GM18951 (cell line): Measurements from ENCODE around the gene FAM227B.

Experiments
- POLR2A ChIP-seq: IDR thresholded peaks from 4 replicates; pipeline ENCODE4 v1.6.1; 2011; ENCODE audit warnings: mild to moderate bottlenecking; ENCODE audit not compliant: insufficient read length, insufficient read depth; ENCODE audit errors: extremely low read depth
- in situ Hi-C: fragments of 300-500 bp; cut with MboI; formaldehyde crosslinking; loops from one replicate; pipeline ENCODE4 v1.12.0; 2022; ENCODE audit warnings: low sequenced_read_pairs, mixed read lengths, inconsistent platforms; ENCODE audit not compliant: unreplicated experiment

The FAM227B gene

DNA sequence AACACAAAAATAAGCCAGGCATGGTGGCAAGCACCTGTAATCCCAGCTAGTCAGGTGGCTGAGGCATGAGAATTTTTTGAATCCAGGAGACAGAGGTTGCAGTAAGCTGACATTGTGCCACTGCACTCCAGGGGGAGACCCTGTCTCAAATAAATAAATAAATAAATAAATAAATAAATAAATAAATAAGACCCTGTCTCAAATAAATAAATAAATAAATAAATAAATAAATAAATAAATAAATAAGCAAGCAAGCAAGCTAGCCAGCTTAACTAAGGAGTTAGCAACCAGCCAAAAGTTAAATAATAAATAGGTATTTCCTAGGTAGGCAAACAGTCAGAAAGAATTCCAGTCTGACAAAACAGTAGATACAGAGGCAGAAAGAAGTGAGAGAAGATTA lies 326.7 kb downstream of the FAM227B start:
- in situ Hi-C loops, result no loop called here
- no peak for TF ChIP-seq POLR2A

DNA sequence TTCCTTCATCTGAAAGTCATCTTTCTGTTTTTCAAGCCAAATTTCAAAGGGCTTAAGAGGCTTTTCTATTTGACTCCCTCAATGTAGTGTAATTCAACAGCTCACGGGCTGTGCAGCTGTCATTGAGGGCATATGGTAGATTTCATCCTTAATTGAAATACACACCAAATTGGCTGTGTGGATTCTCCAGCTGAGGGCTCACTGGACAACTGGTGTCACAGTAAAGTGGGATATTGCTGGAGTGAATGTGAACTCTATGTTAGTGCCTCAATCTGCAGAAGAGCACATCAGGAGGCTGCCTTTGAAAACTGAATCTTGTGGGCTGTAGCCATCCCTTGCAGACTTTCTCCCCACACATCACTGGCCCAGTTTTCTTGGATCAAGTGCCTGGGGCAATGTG lies 330.4 kb downstream of the FAM227B start:
- TF ChIP-seq POLR2A, result no peak
- in situ Hi-C loops, result no loop called here

DNA sequence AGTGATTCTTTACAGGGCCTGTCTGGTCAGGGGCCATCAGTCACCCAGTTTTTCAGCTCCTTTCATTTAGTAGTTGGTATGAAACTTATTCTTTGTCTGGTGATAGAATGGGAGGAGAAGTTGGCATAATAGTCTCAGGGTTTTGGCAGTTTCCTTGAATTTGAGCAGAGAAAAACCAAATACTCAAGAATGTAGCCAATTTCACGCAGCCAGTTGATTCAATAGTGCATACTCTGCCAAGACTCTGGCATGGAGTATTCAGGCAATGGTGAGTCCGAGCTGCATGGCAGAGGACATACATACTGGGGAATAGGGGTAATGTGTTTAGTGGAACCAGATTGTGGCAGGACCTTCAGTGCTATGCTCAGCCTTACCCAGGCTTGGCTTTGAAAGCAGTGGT lies 332.2 kb downstream of the FAM227B start:
- in situ Hi-C loops, result no loop called here
- TF ChIP-seq POLR2A, result no peak

DNA sequence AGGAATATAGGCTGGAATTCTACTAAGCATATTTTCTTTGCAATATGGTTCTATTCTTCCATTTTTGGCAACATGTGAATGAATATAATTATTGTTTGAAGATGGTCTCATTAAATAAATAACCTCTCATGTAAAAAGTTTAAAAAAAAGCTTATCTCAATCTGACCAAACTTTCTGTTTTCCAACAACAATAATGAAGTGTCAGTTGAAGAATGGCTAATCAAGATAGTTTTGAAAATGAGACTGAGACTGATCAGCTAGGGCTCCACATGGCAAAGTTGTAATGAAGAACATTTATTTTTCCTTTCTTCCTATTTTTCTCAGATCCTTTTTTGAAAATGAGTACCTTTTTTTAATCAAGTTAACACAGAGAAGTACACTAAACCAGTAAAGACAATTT lies 333.1 kb downstream of the FAM227B start:
- no peak for TF ChIP-seq POLR2A
- in situ Hi-C loops, result no loop called here

DNA sequence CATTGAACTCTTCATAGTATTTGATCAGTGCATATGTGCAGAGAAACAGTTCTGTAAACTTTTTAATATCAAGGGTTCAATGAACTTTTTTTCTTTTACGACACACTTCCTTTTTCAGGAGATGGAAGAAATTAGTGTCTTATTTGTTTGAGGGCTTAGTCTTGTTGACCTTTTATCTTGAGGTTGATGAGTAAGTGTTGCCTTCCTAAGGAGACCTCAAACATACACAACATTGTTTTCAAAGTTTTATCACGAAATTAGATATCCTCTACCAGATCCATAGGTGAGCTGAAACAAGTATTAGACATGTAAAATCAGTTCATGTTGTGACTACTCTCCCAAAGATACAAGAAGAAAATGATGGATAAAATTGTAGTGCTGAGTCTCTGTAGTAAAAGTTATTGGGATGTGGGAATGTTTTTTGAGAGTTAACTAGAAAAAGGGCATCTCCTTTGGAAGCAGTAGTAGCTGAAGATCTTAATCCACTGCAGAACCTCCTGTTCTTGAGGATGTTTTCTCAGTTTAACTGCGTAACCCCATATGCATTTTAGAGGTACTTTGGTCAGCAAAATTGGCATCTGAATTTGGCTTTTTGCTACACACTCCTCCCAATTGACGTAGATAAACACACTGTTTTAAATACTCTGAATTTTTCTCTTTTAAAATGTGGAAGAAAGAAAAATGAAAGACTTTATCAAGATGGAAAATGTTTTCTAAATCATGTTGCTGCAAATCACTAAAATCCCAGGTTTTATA lies 333.8 kb downstream of the FAM227B start:
- in situ Hi-C loops, result no loop called here
- TF ChIP-seq POLR2A, result no peak

DNA sequence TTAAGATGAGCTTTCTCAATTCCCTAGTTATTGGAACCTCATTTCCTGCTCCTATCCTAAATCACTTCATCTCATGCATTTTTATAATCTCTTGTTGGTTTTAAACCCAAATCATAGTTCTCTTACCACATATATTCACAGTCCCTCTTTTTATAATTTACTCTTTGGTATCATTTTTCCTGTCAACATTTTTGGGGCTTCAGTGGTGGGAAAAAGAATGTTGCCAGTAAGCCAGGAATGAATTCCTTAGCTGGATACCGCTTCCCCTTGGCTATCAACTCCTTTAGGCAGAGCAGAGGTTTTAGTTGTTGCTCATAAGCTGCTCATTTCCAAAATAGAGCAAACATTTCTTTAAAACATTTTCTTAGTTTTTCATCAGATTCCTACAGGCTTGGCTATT lies 338.3 kb downstream of the FAM227B start:
- TF ChIP-seq POLR2A, result no peak

DNA sequence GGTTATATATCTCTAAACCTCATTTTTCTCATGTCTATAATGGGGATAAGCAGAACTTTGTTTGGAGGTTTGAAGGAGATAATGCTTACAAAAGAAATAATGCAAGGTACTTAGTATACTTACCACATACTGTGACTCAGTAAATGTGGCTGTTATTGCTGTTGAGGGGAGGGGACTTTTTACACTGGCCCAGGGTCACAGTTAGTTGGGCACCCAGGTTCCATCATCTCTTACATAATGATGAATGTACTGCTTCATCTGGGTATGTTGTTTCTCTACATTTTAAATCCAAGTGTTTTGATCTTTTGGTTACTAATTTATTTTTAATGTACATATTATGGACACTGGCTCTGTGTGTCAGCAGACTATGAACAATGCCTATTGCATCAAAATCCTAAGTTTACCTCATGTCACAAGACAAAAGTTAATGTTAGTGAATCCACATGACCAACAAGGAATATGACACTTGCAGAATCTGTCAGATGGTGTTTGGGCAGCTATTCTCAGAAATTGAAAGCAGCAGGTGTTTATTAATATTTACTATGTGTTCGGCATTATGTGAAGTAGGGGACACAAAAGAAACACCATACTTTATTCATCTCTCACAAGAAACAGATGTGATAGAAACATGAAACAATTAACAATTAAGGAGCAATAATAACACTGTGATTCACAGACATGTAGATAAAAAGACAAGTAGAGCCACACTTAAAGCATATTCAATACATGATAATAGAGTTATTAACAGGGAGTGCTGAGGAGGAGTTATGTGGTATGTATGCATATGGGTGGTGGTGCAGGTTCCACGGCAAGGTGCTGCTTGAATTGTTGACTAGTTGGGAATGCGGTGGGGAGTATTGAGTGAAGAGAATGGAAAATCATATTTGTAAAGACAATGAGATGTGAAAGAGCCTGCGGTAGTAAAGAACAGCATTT lies 340.8 kb downstream of the FAM227B start:
- in situ Hi-C loops, result no loop called here
- TF ChIP-seq POLR2A, result no peak

More for the DNA sequence above, 338.3 kb downstream of the FAM227B start:
- in situ Hi-C loops, result no loop called here

DNA sequence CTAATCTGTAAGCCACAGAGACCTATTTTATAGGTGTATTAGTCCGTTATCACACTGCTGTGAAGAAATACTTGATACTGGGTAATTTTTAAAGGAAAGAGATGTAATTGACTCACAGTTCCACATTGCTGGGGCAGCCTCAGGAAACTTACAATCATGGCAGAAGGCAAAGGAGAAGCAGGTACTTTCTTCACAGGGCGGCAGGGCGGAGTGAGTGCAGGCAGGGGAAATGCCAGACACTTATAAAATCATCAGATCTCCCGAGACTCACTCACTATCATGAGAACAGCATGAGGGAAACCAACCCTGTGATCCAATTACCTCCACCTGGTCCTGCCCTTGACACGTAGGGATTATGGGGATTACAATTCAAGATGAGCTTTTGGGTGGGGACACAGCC lies 341.9 kb downstream of the FAM227B start:
- TF ChIP-seq POLR2A, result no peak
- in situ Hi-C loops, result no loop called here
